PC-9 (cell line): ENCODE data around the gene MTG2. TPM values are rescaled to one million over a fixed set of nuclear protein-coding genes. Genes with fewer than 3 reads are reported as not detected.

ENCODE experiments used
- BruUV-seq: library from RNA; stranded (reverse); fragments of 400-500 nt; replicated peaks from 2 replicates; lab custom pipeline; 2021; lab: Mats Ljungman, UMichigan
- CTCF ChIA-PET: fragments of 300-600 bp; sonication (Branson Sonifier 250); formaldehyde crosslinking; loops from one replicate; lab custom pipeline; 2022; ENCODE audit warnings: antibody characterized with exemption; lab: Charles Lee
- POLR2A ChIA-PET: fragments of 300-600 bp; sonication (Branson Sonifier 250); formaldehyde crosslinking; loops from one replicate; lab custom pipeline; 2022; ENCODE audit warnings: antibody characterized with exemption; ENCODE audit not compliant: unreplicated experiment; lab: Charles Lee
- DNase-seq, 2 experiments: peaks; one replicate each; pipeline versions ENCODE4 v3.0.0 to v3.0.0-alpha.2; 2015 to 2022; ENCODE audit warnings: mixed read lengths in 1 of 2
- H2AFZ ChIP-seq: fragments of 200-600 bp; sonication (generic); 2 replicates; pipeline ENCODE4 v1.8.1; 2017; ENCODE audit warnings: antibody characterized with exemption
- H3F3A ChIP-seq: fragments of 200-600 bp; sonication (generic); 2 replicates; pipeline ENCODE4 v1.8.1; 2017; ENCODE audit warnings: antibody characterized with exemption, mild to moderate bottlenecking, low read depth; ENCODE audit not compliant: insufficient read depth
- H3K27ac ChIP-seq: fragments of 200-600 bp; sonication (generic); 2 replicates; pipeline ENCODE4 v1.6.1; 2016; ENCODE audit warnings: mixed run types
- H3K27me3 ChIP-seq: fragments of 200-600 bp; sonication (generic); 2 replicates; pipeline ENCODE4 v1.6.1; 2016; ENCODE audit warnings: low read depth, mixed run types; ENCODE audit not compliant: insufficient read depth
- H3K36me3 ChIP-seq: fragments of 200-600 bp; sonication (generic); 2 replicates; pipeline ENCODE4 v1.6.1; 2016; ENCODE audit warnings: low read depth, mixed run types
- H3K4me1 ChIP-seq: fragments of 200-600 bp; sonication (generic); replicated peaks from 2 replicates; pipeline ENCODE4 v1.6.1; 2016; ENCODE audit warnings: mixed run types; ENCODE audit not compliant: insufficient read depth
- H3K4me2 ChIP-seq: fragments of 200-600 bp; sonication (generic); 2 replicates; pipeline ENCODE4 v1.6.1; 2017; ENCODE audit warnings: mixed run types
- H3K4me3 ChIP-seq: fragments of 200-600 bp; sonication (generic); 2 replicates; pipeline ENCODE4 v1.6.1; 2016; ENCODE audit warnings: mixed run types
- H3K79me2 ChIP-seq: fragments of 200-600 bp; sonication (generic); 2 replicates; pipeline ENCODE4 v1.6.1; 2017; ENCODE audit warnings: low read depth, mixed run types
- H3K9me2 ChIP-seq: fragments of 200-600 bp; sonication (generic); 2 replicates; pipeline ENCODE4 v1.8.1; 2017; ENCODE audit warnings: mild to moderate bottlenecking; ENCODE audit not compliant: insufficient read depth
- H3K9me3 ChIP-seq: fragments of 200-600 bp; sonication (generic); 2 replicates; pipeline ENCODE4 v1.8.1; 2016; ENCODE audit warnings: low read depth; ENCODE audit not compliant: insufficient read depth
- H4K20me1 ChIP-seq: fragments of 200-600 bp; sonication (generic); 2 replicates; pipeline ENCODE4 v1.8.1; 2017; ENCODE audit not compliant: insufficient read depth
- EZH2 ChIP-seq: fragments of 200-600 bp; sonication (generic); IDR thresholded peaks from 2 replicates; pipeline ENCODE4 v1.8.0; 2017; ENCODE audit warnings: antibody characterized with exemption, low read depth
- intact Hi-C: fragments of 100-400 bp; cut with micrococcal nuclease; formaldehyde crosslinking; loops from one replicate; pipeline ENCODE4 v1.10.0; 2022; ENCODE audit not compliant: unreplicated experiment
- total RNA-seq: library from RNA; stranded (reverse); gene quantifications from 2 replicates; pipeline ENCODE4 v1.2.3, GENCODE V29; 2021
- TF ChIP-seq, protein P1 (sequence below): fragments of 200-600 bp; sonication (generic); conservative IDR thresholded peaks from 2 replicates; pipeline ENCODE4 v1.6.1; 2017; ENCODE audit warnings: mixed run types, antibody characterized with exemption, mild to moderate bottlenecking, moderate library complexity

MTG2 gene
- total RNA-seq, 1 experiment from 2014 or later = 58.1 TPM

DNA sequence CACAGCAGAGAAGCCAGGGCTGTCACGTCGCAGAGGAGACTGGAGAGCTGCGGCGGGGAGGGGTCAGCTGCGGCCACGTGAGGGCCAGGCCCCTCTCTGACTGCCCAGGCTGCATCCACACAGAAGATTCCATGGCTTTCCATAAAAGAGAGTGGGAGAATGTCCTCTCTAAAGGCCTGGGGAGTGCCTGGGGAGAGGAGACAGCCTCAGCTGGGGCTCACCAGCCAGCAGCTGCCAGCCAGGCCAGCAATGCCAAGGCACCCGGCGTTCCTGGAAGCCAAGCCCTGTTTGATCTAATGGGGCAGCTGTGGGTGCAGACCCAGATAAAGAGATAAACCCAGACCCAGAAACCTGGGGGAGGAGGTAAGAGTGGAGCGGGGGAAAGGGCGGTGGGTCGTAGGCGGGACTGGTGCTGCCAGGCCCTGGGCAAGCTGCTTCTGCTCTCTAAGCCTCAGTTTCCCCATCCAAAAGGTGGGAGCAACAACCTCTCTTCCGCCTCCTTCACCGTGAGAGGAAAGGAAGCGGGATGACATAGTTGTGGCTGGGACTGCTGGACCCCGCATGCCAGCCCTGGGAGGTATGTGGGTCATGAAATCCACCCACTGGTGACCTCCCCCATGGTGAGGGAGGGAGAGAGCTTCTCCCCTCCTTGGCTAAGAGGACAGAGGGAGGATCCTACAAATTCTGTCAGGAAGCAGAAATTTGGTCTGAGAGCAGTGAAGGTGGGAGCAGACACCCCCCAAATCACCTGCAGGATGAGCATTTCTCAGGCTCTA lies 52.4 kb downstream of the MTG2 start:
- no peaks in the 10 kb centered on the region for H3K9me2 ChIP-seq
- peaks cover 38% of the 10 kb centered on the region for H3K4me1 ChIP-seq
- intact Hi-C loops = no loop called here
- H3K4me2 ChIP-seq = no peak overlapping the region
- H3K27me3 ChIP-seq = no peaks in the 10 kb centered on the region
- no peak for DNase-seq
- TF ChIP-seq, protein P1, sequence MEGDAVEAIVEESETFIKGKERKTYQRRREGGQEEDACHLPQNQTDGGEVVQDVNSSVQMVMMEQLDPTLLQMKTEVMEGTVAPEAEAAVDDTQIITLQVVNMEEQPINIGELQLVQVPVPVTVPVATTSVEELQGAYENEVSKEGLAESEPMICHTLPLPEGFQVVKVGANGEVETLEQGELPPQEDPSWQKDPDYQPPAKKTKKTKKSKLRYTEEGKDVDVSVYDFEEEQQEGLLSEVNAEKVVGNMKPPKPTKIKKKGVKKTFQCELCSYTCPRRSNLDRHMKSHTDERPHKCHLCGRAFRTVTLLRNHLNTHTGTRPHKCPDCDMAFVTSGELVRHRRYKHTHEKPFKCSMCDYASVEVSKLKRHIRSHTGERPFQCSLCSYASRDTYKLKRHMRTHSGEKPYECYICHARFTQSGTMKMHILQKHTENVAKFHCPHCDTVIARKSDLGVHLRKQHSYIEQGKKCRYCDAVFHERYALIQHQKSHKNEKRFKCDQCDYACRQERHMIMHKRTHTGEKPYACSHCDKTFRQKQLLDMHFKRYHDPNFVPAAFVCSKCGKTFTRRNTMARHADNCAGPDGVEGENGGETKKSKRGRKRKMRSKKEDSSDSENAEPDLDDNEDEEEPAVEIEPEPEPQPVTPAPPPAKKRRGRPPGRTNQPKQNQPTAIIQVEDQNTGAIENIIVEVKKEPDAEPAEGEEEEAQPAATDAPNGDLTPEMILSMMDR = no peak
- TF ChIP-seq EZH2 = no peak
- H3K27ac ChIP-seq = no peak overlapping the region
- CTCF ChIA-PET = interaction anchor here (0.6 kb wide), 1 partner anchor 82 kb away, joined by 4 read pairs; no protein-coding TSS in a partner anchor
- no peak overlapping the region for H3K4me3 ChIP-seq
- H3K36me3 ChIP-seq = no peaks in the 10 kb centered on the region; the same call in 1 of the 2 replicates
- peaks cover 8% of the 10 kb centered on the region for H3F3A ChIP-seq
- H3K79me2 ChIP-seq = peaks cover 15% of the 10 kb centered on the region
- no peak overlapping the region for H2AFZ ChIP-seq
- no peaks in the 10 kb centered on the region for H3K9me3 ChIP-seq
- H4K20me1 ChIP-seq = peaks cover 13% of the 10 kb centered on the region
- no TSS peak for BruUV-seq
- POLR2A ChIA-PET = no interaction called here

DNA sequence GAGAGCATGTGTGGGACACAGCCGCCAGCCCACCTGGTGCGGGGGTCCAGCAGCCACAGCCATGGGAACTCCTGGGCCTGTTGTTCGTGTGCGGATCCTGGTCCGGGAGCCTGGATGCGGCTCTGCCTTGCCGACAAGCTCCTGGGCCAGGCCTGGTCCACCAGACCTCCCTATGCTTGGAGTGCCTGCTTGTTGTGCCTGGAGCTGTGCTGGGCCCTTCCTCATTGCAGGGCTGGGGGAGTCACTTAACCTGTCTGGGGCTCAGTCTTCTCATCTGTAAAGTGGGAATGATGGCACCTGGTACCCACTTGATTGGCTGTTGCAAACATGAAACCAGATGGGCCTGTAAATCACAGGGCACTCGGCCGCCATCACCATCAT lies 52.9 kb downstream of the MTG2 start:
- peaks cover 6% of the 10 kb centered on the region for H3K36me3 ChIP-seq
- H3K4me1 ChIP-seq = peaks cover 44% of the 10 kb centered on the region
- H3K79me2 ChIP-seq = peaks cover 21% of the 10 kb centered on the region
- H3K27ac ChIP-seq = no peak overlapping the region
- peaks cover 19% of the 10 kb centered on the region for H4K20me1 ChIP-seq
- TF ChIP-seq, protein P1 = no peak
- H3K9me2 ChIP-seq = no peaks in the 10 kb centered on the region
- H3K9me3 ChIP-seq = no peaks in the 10 kb centered on the region
- no peak overlapping the region for H2AFZ ChIP-seq
- H3K4me3 ChIP-seq = no peak overlapping the region
- CTCF ChIA-PET = no interaction called here
- BruUV-seq = no TSS peak
- POLR2A ChIA-PET = no interaction called here
- H3K27me3 ChIP-seq = no peaks in the 10 kb centered on the region
- intact Hi-C loops = no loop called here
- DNase-seq = no peak
- H3F3A ChIP-seq = peaks cover 10% of the 10 kb centered on the region
- H3K4me2 ChIP-seq = no peak overlapping the region

DNA sequence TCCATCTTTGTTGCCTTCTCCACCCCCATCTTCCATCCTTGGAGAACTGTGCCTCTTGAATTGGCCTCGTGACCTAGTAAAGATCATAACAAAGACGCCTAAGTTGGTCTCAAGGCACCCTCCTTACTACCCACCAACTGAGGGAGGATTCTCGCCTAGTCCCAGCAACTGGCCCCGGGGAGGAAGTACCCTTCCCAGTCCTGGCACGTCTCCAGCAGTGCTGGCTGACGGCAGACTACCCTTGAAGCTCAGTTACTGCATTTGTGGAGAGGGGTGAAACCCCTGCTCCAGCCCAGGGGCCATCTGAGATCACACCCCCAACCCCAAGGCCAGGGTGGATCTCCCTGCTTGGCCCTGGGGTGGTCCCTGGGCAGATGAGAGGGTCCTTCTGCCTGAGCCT lies 53.4 kb downstream of the MTG2 start:
- no peak for TF ChIP-seq EZH2
- TF ChIP-seq, protein P1 = no peak
- H3K27ac ChIP-seq = no peak overlapping the region
- no peaks in the 10 kb centered on the region for H3K27me3 ChIP-seq
- H3K9me2 ChIP-seq = no peaks in the 10 kb centered on the region
- no TSS peak for BruUV-seq
- CTCF ChIA-PET = no interaction called here
- POLR2A ChIA-PET = no interaction called here
- H3K9me3 ChIP-seq = no peaks in the 10 kb centered on the region
- intact Hi-C loops = no loop called here
- H3K4me3 ChIP-seq = no peak overlapping the region
- no peak for DNase-seq
- H3F3A ChIP-seq = peaks cover 14% of the 10 kb centered on the region
- peaks cover 26% of the 10 kb centered on the region for H3K79me2 ChIP-seq
- peaks cover 44% of the 10 kb centered on the region for H3K4me1 ChIP-seq
- H3K4me2 ChIP-seq = no peak overlapping the region
- H2AFZ ChIP-seq = no peak overlapping the region
- peaks cover 10% of the 10 kb centered on the region for H3K36me3 ChIP-seq
- peaks cover 23% of the 10 kb centered on the region for H4K20me1 ChIP-seq
